ENCODE data around the gene SUPT4H1.
"Not testable (repeated sequence)": the region's sequence is repeated elsewhere in the genome, so short reads cannot be mapped to it uniquely, and the experiment has no call there.

SUPT4H1 gene

GRCh38 chr17:58341861-58342475, 10.0 kb downstream of the SUPT4H1 start:
- no peak for DNase-seq (ENCODE audit: low read depth in 1 of 2, low spot score in 1 of 2)

- DNase-seq (ENCODE audit: low read depth in 1 of 2, low spot score in 1 of 2): not testable (repeated sequence)
Observed at GRCh38 chr17:58341136-58341860, 10.7 kb downstream of the SUPT4H1 start.

- no peak for DNase-seq (ENCODE audit: low read depth in 1 of 2, low spot score in 1 of 2)
Observed at GRCh38 chr17:58340405-58340876, 11.6 kb downstream of the SUPT4H1 start.

GRCh38 chr17:58339755-58340404, 12.1 kb downstream of the SUPT4H1 start:
- DNase-seq (ENCODE audit: low read depth in 1 of 2, low spot score in 1 of 2): no peak

GRCh38 chr17:58338841-58339754, 12.9 kb downstream of the SUPT4H1 start:
- DNase-seq (ENCODE audit: low read depth in 1 of 2, low spot score in 1 of 2): no peak

- DNase-seq (ENCODE audit: low read depth in 1 of 2, low spot score in 1 of 2): no peak
Observed at GRCh38 chr17:58338454-58338840, 13.6 kb downstream of the SUPT4H1 start.

- DNase-seq (ENCODE audit: low read depth in 1 of 2, low spot score in 1 of 2): peak; percentile 75 to 85
Observed at GRCh38 chr17:58337600-58338453, 14.2 kb downstream of the SUPT4H1 start.

- DNase-seq (ENCODE audit: low read depth in 1 of 2, low spot score in 1 of 2): no peak
Observed at GRCh38 chr17:58337210-58337599, 14.8 kb downstream of the SUPT4H1 start.

- DNase-seq (ENCODE audit: low read depth in 1 of 2, low spot score in 1 of 2): no peak
Observed at GRCh38 chr17:58336456-58337209, 15.4 kb downstream of the SUPT4H1 start.

- no peak for DNase-seq (ENCODE audit: low read depth in 1 of 2, low spot score in 1 of 2)
Observed at GRCh38 chr17:58335779-58336455, 16.1 kb downstream of the SUPT4H1 start.

GRCh38 chr17:58335061-58335731, 16.8 kb downstream of the SUPT4H1 start:
- no peak for DNase-seq (ENCODE audit: low read depth in 1 of 2, low spot score in 1 of 2)

- no peak for DNase-seq (ENCODE audit: low read depth in 1 of 2, low spot score in 1 of 2)
Observed at GRCh38 chr17:58334661-58335060, 17.3 kb downstream of the SUPT4H1 start.

GRCh38 chr17:58334256-58334655, 17.7 kb downstream of the SUPT4H1 start:
- no peak for DNase-seq (ENCODE audit: low read depth in 1 of 2, low spot score in 1 of 2)

- no peak for DNase-seq (ENCODE audit: low read depth in 1 of 2, low spot score in 1 of 2)
Observed at GRCh38 chr17:58333736-58334207, 18.2 kb downstream of the SUPT4H1 start.

- no peak for DNase-seq (ENCODE audit: low read depth in 1 of 2, low spot score in 1 of 2)
Observed at GRCh38 chr17:58332778-58333735, 18.9 kb downstream of the SUPT4H1 start.

- DNase-seq (ENCODE audit: low read depth in 1 of 2, low spot score in 1 of 2): peak; percentile 80 to 83
Observed at GRCh38 chr17:58331815-58332777, 19.9 kb downstream of the SUPT4H1 start.

Measured in activated T-helper 1 cell treated with anti-CD3 and anti-CD28 coated beads, Interleukin-2, amount 50 U/mL, for 16 hours (primary cell).